Epidermal melanocyte (primary cell): ENCODE data around the gene TNKS1BP1.
"Not testable (repeated sequence)": the region's sequence is repeated elsewhere in the genome, so short reads cannot be mapped to it uniquely, and the experiment has no call there.

Experiments
- DNase-seq: peaks from one replicate; pipeline ENCODE4 v3.0.0; 2011; ENCODE audit warnings: low spot score; ENCODE audit not compliant: insufficient read length

The TNKS1BP1 gene, protein sequence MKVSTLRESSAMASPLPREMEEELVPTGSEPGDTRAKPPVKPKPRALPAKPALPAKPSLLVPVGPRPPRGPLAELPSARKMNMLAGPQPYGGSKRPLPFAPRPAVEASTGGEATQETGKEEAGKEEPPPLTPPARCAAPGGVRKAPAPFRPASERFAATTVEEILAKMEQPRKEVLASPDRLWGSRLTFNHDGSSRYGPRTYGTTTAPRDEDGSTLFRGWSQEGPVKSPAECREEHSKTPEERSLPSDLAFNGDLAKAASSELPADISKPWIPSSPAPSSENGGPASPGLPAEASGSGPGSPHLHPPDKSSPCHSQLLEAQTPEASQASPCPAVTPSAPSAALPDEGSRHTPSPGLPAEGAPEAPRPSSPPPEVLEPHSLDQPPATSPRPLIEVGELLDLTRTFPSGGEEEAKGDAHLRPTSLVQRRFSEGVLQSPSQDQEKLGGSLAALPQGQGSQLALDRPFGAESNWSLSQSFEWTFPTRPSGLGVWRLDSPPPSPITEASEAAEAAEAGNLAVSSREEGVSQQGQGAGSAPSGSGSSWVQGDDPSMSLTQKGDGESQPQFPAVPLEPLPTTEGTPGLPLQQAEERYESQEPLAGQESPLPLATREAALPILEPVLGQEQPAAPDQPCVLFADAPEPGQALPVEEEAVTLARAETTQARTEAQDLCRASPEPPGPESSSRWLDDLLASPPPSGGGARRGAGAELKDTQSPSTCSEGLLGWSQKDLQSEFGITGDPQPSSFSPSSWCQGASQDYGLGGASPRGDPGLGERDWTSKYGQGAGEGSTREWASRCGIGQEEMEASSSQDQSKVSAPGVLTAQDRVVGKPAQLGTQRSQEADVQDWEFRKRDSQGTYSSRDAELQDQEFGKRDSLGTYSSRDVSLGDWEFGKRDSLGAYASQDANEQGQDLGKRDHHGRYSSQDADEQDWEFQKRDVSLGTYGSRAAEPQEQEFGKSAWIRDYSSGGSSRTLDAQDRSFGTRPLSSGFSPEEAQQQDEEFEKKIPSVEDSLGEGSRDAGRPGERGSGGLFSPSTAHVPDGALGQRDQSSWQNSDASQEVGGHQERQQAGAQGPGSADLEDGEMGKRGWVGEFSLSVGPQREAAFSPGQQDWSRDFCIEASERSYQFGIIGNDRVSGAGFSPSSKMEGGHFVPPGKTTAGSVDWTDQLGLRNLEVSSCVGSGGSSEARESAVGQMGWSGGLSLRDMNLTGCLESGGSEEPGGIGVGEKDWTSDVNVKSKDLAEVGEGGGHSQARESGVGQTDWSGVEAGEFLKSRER (N-terminal part only)

DNA sequence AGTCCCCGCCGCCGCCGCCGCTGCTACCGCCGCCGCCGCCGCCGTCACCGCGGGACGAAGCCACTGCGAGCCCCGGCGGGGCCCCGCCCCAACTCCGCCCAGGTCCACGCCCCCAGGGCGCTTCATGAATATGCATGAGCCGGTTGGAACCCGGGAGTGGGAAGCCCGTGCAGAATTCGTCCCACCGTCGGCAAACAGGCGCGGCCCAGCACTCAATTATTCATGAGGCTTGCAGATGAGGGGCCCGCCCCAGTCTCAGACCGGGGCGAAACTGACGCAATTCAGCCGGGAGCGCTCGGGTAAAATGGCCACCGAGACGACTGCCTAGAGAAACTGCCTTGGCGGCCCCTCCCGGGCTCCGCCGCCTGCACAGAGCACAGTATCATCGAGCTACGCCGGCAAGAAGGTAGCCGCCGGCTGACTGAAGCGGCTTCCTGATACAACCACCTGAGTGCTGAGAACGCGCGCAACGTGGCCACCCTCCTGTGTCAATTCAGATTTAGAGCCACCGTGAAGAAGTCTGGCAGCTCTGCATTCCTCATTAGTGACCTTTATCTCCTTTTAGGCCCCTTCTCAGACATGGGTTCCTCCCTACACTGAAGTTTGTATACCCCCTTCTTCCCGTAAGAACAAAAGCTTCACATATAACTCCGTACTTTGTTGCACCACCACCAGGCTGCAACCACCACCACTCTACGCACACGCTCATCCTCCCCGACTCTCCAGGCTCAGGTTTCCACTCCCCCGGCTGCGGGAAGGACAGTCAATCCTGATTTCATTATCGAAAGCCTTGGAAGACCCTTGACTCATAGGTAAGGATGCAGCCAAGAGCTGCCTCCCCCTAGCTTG is at the start of gene TNKS1BP1:
TNKS1BP1 (minus strand) TSS at position 67 of the 849 bp plus-strand sequence. CDS start 3,067 bp downstream, outside the sequence.
- peak; percentile 98 for DNase-seq

DNA sequence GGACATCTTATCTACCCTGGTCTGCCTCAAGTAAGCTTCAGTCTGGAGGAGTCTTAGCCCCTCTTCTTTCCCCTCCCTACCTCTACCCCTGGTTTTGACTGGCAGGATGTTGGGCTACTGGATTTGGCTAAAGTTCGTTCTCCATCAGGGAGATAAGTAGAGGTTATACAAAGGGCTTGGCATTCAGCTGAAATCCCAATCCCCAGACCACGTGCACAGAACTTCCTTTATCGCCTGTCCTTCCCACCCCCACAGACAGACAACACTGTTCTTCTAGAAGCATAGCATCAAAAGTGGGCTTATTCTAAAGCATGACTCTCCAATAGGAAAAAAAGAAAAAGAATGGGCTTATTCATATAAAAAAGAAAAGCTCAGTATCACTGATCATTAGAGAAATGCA is 48.4 kb upstream of the TNKS1BP1 start:
- no peak for DNase-seq

DNA sequence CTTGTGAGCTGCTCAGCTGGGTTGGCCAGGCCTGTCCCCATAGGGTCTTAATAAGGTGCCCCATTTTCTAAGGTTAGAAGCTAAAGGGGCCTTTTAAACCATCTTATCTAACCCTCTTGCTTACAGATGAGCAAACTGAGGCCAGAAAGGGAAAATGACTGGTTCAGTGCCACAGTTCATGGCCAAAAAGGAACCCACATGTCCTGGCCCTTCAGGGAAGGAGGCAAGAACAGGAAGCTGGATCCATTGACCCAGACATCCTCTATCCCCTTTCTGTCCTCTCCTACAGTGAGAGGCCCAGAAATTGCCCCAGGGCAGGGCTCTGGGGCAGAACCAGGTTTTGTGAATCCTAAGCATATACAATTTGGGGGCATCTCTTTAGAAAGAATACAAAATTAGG is 46.2 kb upstream of the TNKS1BP1 start:
- no peak for DNase-seq

DNA sequence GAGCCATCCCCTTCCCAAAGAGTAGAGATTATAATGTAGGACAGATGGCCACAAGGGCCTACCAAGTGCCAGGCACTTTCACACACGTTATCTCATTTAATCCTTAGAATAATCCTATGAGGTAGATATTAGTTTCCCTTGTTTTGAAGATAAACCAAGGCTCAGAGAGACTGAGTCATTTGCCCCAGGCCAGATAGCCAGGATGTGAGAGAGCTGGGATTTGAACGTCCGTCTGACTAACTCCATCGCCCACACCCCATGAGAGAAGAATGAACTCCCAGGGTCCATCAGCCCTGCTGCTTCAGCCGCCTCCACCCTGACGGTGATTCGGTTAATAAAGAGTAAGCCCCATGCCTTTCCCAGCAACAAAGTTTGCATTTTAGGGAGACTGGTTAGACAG is 45.5 kb upstream of the TNKS1BP1 start:
- no peak for DNase-seq

DNA sequence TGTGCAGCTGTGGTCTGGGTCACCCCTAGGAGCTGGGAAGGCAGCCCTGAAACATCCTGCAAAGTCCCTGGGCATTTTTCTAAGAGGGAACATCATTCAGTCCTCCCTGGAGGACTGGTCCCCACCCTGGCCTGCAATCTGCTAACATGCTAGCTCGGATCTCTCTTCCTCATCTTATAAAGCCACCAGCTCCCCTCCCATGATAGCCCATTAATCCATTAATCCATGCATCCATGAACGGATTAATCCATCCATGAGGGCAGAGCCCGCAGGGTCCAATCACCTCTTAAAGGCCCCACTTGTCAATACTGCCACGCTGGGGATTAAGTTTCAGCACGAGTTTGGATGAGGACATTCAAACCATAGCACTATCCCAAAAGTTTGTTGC is 44.1 kb upstream of the TNKS1BP1 start:
- no peak for DNase-seq

DNA sequence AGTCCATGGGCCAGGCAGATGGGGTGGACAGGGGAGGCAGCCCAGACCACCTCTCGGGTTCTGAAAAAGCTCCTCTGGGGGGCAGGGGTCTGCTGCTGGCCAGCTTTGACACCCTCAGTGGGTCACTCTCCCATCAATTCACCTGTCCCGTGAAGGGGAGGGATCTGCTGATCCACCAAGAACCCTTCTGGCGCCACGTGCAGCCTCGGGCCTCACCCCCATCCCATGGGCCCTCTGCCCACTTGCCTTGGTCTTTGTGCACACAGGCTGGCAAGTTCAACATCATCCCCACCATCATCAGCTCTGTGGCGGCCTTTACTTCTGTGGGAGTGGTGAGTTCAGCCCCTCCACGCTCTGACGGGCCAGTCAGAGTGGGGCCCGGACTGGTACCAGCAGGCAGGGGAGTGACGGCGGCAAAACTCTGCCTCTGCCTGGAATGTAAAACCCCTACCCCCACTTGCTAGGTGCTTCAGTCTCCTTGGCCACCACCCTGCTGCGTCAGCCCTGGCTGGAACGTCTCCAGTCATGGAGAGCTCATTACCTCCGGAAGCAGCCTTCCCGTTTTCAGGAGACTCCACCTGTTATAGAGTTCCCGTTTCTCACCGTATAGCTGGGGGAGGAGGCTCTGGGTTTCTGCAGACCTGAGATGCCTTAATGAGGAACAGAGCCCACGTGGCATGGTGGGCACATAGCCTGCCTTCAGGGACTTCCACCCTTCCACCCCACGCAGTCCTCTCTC is 43.5 kb upstream of the TNKS1BP1 start:
- DNase-seq: no peak

DNA sequence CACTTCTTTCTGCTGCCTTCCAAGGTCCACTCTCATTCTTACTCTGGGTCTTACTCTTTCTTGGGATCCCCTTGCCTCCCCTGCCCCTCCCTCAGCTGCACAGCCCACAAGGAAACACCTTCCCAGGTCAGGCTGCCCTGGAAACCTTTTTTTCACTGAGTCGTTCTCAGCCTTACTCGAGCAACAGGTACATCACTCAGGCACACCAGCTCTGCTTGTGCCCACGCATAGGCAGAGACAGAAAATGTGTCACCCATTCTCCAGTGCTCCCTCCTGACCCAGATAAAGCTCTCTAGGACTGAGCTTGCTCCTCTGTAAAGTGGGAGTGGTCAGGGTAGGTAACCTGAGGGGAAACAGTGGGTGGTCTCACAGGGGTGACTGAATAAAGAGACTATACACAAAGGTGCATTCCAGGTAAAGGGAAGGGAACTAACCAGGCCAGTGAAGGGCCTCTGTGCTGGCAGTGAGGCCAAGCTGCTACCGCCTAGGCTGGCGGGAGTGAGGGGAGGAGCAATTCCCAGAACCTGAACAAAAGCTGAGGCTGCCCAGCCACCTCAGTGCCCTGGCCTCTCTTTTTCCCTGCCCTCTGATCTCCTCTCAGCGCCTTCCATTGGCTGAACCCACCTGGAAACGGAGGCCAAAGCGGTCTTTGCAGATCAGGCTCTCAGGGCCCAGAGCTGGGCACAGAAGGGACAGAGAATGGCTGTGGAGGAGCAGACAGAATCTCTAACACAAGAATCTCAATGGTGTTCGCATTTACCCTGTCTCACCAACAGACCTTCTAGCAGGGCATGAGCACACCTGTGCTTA is 40.3 kb upstream of the TNKS1BP1 start:
- no peak for DNase-seq

DNA sequence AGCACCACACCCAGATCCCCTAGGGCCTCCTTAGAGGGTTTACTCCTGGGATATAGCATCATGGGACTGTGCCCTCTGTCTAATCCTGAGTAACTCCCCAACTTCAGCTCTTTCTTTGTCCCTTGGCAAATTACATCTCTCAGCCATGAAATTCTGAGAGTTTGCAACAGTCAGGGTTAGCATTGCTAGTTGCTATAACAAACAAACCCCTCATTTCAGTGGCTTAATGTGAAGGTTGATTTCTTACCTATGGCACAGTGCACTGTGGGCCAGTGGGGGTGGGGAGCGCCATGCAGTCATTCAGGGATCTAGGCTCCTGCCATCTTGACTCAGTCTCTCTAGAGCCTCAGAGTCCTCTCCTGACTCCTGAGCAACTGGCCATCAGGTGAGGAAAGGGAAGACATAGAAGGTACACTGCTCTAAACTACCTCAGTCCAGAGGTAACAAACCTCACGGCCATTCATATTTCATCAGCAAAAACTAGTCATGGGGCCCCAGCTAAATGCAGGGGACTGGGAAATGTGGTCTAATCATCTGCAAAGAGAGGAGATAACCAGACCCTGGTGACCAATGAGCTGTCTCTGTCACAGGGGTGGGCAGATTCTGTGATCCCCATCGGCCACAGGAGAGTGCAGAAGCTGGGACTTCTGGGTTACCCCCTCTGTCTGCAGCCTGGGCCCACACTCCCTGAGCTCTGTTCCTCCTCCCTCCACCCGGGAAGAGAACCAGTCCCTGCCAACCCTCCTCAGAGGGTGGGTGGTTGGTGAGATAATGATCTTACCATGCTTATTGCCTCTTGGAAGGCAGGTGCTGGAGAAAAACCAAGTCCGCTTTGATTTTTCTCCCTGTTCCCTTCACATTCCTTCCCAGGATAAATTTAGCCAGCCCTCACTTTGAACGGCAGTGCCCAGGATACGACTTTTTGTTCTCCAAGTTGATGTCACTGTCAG is 38.7 kb upstream of the TNKS1BP1 start:
- DNase-seq: no peak

DNA sequence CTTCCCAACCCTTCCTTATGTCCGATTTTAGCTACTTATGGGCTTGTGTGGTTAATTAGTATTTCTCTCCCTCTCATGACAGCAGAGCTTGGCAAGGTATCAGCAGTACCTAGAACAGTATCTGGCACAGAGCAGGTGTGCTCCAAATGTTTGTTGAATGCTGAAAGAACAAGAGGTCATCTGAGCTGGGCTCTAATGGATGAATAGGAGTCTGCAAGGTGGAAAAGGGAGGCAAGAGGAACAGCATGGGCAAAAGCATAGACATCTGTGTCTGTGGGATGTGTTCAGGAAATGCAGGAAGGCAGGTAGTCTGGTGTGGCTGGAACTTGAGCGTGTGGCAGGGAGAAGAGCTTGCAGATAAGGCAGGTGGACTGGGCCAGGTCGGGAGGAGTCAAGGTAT is 37.2 kb upstream of the TNKS1BP1 start:
- DNase-seq: no peak

DNA sequence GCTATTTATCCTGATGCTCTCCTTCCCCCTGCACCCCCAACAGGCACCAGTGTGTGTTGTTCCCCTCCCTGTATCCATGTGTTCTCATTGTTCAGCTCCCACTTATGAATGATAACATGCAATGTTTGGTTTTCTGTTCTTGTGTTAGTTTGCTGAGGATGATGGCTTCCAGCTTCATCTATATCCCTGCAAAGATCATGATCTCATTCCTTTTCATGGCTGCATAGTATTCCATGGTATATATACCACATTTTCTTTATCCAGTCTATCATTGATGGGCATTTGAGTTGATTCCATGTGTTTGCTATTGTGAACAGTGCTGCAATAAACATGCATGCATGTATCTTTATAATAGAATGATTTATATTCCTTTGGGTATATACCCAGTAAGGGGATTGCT is 36.7 kb upstream of the TNKS1BP1 start:
- DNase-seq: not testable (repeated sequence)

DNA sequence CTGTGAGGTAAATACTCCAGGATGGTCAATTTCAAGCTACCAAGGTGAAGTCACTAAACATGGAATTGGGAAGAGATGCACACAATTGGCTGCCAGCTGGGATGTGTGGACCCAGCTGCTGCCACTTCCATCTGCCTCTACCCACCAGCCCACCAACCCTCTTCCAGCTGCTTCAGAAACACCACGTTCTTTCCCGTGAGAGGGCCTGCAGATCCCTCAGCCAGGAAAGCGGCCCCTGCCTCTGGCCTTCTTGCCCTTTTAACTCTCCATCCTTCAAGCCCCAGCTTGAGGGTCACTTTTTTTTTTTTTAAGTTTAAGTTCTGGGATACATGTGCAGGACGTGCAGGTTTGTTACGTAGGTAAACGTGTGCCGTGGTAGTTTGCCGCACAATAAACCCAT is 36.2 kb upstream of the TNKS1BP1 start:
- DNase-seq: no peak

DNA sequence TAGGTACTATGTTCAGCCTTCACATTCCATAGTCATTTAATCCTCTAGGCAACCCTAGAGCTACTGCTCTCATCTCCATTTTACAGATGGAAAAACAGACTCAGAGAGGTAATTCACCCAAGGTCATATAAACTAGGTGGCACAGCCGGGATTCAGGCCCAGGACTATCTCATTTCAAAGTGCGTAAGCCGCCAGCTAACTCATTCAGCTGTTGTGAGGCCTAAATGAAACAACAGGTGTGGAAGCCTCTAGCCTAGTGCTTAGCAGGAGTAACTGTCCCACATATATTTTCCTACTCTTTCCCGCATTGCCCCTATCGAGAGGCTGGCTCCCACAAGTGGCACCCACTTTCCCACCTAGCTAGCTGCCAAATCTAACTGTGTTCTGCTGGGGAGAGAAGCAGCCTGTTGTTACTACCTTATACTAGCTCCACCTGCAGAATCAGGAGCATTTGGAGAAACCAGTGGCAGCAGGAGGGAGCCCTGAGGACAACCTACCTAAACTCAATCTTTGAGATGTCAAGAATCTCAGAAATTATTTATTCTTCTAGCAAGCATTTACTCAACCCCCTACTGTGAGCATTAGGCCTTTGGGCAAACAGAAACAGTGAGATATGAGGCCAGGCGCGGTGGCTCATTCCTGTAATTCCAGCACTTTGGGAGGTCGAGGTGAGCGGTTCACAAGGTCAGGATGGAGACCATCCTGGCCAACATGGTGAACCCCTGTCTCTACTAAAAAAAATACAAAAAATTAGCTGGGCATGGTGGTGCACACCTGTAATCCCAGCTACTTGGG is 35.3 kb upstream of the TNKS1BP1 start:
- DNase-seq: no peak

DNA sequence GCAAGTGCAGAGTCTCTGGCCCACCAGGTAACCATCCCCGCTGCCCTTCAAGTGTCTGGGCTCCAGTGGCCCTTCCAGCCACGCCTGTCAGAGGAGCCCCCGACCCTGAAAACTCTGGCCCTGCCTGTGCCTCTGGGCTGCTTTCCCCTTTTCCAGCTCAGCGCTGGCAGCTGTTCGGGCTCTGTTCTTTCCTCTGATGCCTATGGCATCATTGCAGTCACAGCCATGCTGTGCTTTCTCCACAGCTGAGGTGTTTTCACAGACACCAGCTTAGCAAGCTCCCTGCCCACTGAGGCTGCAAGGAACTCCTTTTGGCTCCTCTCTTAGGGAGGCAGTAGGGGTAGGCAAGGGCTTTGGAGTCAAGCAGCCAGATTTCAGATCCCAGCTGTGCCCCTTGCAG is 34.6 kb upstream of the TNKS1BP1 start:
- DNase-seq: no peak

DNA sequence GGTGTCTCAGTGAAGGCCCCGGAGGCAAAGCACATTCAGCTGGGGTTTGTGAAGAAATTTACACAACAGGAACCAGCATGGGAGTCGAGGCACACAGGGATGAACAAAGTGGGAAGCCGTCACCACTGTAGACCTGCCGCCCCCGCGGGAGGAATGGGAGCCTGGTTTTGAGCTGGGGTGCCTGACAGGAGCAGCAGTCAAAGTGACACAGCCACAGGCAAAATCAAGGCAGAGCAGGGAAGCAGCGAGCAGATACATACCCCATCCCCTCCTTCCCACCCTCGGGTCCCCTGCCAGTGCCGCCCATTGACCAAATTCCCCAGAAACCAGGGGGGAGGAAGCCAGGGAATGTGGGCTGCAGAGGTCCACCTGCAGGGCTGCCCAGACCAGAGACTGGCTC is 34.2 kb upstream of the TNKS1BP1 start:
- DNase-seq: no peak

DNA sequence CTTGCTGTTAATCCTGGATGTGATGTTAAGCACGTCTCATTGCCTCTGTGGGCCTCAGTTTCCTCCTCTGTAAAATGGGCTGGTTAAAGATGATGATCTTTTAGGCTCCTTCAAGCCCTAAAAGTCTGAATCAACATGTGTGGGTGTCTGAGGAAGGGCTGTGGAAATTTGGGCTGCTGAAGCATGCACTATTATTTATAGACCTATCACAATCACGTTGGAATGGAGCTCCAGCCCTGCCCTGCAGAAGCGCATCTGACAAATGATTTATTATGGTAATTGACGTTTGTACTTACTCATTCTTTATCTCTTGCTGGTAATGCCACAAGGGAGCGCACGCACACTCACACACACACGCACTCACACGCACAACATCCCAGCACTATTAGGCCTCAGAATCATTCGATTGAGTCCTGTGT is 33.8 kb upstream of the TNKS1BP1 start:
- no peak for DNase-seq

DNA sequence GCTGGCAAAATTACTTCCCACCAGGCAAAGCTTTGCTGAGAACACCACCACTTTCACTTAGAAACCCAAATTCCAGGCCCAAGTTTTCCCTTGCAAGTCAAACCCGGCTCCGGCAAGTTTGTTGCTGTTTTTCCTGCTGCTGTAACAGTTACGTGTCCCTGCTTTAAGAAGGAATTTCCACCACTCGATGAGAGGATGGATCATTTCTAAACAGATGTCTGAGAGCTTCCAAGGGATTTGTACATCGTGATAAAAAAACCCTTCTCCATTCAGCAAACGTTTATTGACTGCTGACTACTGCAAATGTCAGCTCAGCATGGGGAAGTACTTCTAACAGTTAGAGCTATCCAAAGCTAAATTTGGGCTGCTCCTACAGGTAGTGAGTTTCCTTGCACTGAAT is 33.1 kb upstream of the TNKS1BP1 start:
- DNase-seq: no peak

DNA sequence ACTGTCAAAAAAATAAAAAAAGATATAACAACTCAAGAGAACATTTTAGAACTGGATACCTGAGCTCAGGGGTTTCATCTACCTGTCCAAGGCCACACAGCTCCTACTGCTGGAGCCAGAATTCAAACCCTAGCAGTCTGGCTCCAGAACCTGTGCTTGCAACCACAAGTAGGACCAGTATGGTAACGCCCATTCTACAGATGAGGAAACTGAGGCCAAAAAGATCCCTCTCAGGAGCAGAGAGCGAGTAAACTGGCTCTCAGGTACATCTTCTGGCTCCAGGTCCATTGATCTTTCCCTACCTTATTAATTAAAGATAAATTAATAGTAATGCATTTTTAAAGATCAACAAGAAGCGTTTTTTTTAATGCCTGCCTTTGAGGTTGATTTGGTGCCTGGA is 32.6 kb upstream of the TNKS1BP1 start:
- no peak for DNase-seq
